Dedifferentiated amniotic fluid mesenchymal stem cell (primary cell): ENCODE measurements around the gene FAM13B.

ENCODE experiments used
- DNase-seq: peaks from one replicate; pipeline ENCODE4 v3.0.0-alpha.2; 2016; ENCODE audit errors: extremely low spot score

FAM13B gene

GRCh38 chr5:137899493-137899892, 133.4 kb downstream of the FAM13B start:
- DNase-seq, result no peak

GRCh38 chr5:137896560-137896959, 136.3 kb downstream of the FAM13B start:
- DNase-seq, result no peak

- DNase-seq, result no peak
These were observed 138.3 kb downstream of the FAM13B start for GRCh38 chr5:137894586-137894985.

- DNase-seq, result no peak
These were observed 141.0 kb downstream of the FAM13B start for GRCh38 chr5:137891849-137892248.

- DNase-seq, result no peak
These were observed 142.0 kb downstream of the FAM13B start for GRCh38 chr5:137890845-137891244.

GRCh38 chr5:137888863-137889759, 143.8 kb downstream of the FAM13B start, which contains the start of gene PKD2L2:
PKD2L2 (plus strand) TSS chr5:137889457; CDS start chr5:137889492, 35 bp downstream.
- DNase-seq, result no peak

- no peak for DNase-seq
These were observed 144.4 kb downstream of the FAM13B start for GRCh38 chr5:137888466-137888862.
